GM10847 (cell line): ENCODE measurements around the gene ZNF362.

Source experiments
- POLR2A ChIP-seq: IDR thresholded peaks from 2 replicates; pipeline ENCODE4 v1.6.1; 2011; ENCODE audit not compliant: insufficient read length; ENCODE audit errors: extremely low read depth

ZNF362 gene

GRCh38 chr1:33349081-33349759, 92.9 kb downstream of the ZNF362 start:
- no peak for TF ChIP-seq POLR2A

GRCh38 chr1:33349778-33350610, 93.7 kb downstream of the ZNF362 start:
- TF ChIP-seq POLR2A = peak; percentile 79
